ENCODE measurements around the gene CCDC159.
"Not testable (repeated sequence)": the region's sequence is repeated elsewhere in the genome, so short reads cannot be mapped to it uniquely, and the experiment has no call there.

Gene CCDC159

DNA sequence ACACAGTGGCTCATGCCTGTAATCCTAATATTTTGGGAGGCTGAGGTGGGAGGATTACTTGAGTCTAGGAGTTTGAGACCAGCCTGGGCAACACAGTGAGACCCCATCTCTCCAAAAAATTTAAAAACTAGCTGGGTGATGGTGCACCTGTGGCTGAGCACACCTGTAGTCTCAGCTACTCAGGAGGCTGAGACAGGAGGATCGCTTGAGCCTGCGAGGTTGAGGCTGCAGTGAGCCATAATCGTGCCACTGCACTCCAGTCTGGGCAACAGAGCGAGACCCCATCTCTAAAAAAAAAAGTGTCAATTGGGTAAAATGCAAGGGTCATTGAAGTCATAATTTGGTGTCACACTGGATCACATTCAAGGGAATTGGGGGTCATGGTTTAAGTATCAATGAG, 7.8 kb downstream of the CCDC159 start:
- not testable (repeated sequence) for H3K4me1 Mint-ChIP-seq (ENCODE audit: low read depth); H3K9me3 Mint-ChIP-seq; H3K36me3 Mint-ChIP-seq (ENCODE audit: low read depth); H3K4me3 Mint-ChIP-seq; H3K27ac Mint-ChIP-seq
- peaks cover 11% of the 10 kb centered on the region for H3K27me3 Mint-ChIP-seq (ENCODE audit: low read depth)

DNA sequence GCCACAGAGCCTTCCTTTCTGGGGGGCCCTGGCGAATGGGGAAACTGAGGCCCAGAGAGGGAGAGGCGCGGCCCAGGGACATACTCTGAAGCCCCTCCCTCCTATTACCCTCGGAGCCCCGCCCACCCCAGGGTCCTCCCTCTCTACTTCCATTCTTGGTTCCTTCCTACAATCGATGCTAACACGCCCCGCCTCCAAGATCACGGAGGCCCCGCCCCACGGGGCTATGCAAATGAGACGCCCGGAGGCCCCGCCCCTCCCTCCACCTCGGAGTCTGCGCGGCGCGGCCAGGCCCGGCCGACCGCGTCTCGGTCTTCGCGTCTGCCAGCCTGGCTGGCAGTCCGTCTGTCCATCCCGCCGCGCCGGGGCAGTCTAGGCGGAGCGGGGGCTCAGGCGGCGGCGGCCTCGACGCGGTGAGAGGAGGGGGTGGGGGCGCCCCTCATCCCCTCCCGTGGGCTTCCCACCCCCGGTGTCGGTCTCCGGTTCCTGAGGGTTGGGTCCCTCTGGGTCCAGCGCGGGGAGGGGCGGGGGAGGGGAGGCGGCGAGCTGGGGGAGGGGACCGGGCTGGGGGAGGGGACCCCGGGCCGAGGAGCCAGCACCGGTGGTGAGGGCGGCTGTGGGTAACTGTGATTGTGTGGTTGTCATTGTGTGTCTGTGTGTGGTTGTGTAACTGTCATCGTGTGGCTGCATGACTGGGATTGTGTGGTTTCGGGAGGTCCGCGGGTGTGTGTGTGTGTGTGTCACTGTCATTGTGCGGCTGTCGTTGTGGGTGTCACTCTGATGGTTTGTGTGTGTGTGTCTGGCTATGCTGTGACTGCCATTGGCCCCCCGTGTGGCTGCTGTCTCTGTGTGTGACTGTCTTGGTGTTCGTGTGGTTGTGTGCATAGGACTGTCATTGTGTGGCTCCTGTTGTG, 9.1 kb downstream of the CCDC159 start, which contains the start of gene PLPPR2:
Gene PLPPR2 (plus strand): TSS at position 273 of the 914 bp plus-strand sequence. CDS start 2,242 bp downstream, outside the sequence.
- peak within 1 kb of the TSS; percentile 66 for H3K27ac Mint-ChIP-seq
- H3K27me3 Mint-ChIP-seq (ENCODE audit: low read depth): peaks cover 11% of the 10 kb centered on the region
- H3K4me1 Mint-ChIP-seq (ENCODE audit: low read depth): peaks cover 8% of the 10 kb centered on the region
- peak within 1 kb of the TSS; percentile 79 for H3K4me3 Mint-ChIP-seq
- H3K36me3 Mint-ChIP-seq (ENCODE audit: low read depth): no peaks in the 10 kb centered on the region
- no peaks in the 10 kb centered on the region for H3K9me3 Mint-ChIP-seq

DNA sequence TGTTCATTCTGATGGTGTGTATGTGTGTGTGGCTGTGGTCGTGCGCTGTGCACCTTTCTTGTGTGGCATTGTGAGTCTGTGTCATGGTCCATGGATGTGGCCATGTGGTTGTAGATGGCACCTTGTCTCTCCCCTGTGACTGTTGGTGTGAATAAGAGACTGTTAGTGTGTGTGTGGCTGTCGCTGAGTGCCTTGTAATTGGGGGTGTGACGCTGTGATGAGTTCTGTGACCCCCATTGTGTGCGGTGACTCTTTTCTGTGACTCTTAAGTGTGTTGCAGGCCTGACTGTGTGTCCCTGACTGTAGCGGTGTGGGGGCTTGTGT, 9.7 kb downstream of the CCDC159 start:
- H3K9me3 Mint-ChIP-seq: no peaks in the 10 kb centered on the region
- H3K27ac Mint-ChIP-seq: peak overlapping the region; percentile 66
- H3K4me3 Mint-ChIP-seq: peak overlapping the region; percentile 79
- no peaks in the 10 kb centered on the region for H3K36me3 Mint-ChIP-seq (ENCODE audit: low read depth)
- H3K4me1 Mint-ChIP-seq (ENCODE audit: low read depth): peaks cover 8% of the 10 kb centered on the region
- peaks cover 11% of the 10 kb centered on the region for H3K27me3 Mint-ChIP-seq (ENCODE audit: low read depth)

DNA sequence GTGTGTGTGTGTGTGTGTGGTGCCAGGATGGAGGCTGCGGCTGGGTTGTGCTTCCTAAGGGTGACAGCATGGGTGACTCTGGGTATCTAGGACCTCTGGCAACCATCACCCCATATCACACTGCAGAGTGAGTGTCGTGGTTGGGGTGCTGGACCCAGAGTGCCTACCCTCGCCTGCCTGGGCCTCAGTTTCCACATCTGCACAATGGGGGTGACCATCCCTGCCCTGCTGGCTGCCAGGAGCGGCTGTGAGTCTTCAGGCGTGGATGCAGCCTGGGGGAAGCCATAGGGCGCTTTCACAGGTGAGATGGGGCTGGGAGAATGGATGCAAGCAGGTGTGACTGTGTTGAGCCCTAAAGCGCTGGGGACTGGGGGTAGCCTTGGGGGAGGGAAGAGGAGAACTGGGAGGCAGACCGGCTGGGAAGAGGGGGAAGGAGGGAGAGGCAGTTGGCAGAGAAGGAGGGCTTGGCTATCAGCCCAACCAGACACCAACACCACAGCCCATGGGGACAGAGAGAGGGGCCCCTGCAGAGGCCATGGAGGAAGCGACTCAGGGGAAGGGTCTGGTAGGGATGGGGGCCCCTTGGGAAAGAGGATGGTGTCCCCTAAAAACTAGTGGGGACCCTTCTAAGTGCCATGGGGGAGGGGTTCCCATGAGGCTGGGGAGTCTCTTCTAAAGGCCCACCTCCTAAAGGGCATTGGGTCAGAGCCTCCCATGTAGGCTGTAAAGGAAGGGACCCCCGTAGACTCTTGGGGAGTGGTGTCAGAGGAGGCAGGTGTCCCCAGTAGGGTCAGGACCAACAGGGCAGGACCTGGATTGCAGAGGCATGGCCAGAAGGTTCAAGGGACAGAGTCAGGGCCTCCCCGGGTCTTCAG, 10.6 kb downstream of the CCDC159 start:
- Mint-ChIP-seq H3K27ac (no peak overlapping the region), H3K4me1 (ENCODE audit: low read depth) (peaks cover 8% of the 10 kb centered on the region), H3K27me3 (ENCODE audit: low read depth) (peaks cover 11% of the 10 kb centered on the region), H3K4me3 (peak overlapping the region; percentile 79), H3K36me3 (ENCODE audit: low read depth) (no peaks in the 10 kb centered on the region), H3K9me3 (no peaks in the 10 kb centered on the region)

DNA sequence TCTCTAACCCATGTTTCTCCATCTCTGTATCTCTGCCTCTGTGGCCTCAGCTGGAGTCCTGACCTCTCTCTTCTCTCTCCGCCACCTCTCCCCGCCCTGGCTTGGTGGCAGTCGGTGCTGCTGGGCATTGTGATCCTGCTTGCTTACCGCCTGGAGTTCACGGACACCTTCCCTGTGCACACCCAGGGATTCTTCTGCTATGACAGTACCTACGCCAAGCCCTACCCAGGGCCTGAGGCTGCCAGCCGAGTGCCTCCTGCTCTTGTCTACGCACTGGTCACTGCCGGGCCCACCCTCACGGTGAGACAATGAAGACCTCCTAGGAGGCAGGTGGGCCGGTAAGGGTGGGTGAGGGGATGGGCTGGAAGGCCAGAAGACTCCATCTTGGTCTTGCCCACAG, 13.1 kb downstream of the CCDC159 start:
- no peak overlapping the region for H3K4me3 Mint-ChIP-seq
- peaks cover 11% of the 10 kb centered on the region for H3K27me3 Mint-ChIP-seq (ENCODE audit: low read depth)
- no peak overlapping the region for H3K27ac Mint-ChIP-seq
- peaks cover 8% of the 10 kb centered on the region for H3K4me1 Mint-ChIP-seq (ENCODE audit: low read depth)
- H3K36me3 Mint-ChIP-seq (ENCODE audit: low read depth): no peaks in the 10 kb centered on the region
- H3K9me3 Mint-ChIP-seq: no peaks in the 10 kb centered on the region

DNA sequence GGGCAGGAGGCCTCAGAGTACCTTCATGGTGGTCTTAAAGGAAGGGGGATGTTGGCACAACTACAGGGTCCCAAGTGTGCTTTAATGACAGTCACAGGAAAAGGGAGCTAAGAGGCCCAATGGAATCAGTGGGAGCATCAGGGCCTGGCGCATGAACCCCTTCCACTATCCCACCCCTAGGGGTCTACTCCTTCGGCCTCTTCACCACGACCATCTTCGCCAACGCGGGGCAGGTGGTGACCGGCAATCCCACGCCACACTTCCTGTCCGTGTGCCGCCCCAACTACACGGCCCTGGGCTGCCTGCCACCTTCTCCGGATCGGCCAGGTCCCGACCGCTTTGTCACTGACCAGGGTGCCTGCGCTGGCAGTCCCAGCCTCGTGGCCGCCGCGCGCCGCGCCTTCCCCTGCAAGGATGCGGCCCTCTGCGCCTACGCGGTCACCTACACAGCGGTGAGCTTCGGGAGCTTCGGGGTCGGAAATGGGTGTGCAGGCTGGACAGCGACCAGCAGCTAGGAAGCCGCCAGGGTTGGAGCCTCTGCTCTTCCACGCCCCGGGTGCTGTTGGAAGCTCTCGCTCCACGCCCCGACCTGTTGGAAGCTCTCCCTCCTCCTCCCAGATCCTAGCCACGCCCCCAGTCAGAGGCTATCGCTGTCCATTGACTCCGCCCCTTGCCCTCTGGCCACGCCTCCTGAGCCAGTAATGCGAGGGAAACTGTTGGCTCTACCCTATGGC, 14.9 kb downstream of the CCDC159 start:
- Mint-ChIP-seq H3K4me3 (no peak overlapping the region), H3K4me1 (ENCODE audit: low read depth) (peaks cover 2% of the 10 kb centered on the region), H3K27me3 (ENCODE audit: low read depth) (peaks cover 4% of the 10 kb centered on the region), H3K27ac (no peak overlapping the region), H3K9me3 (no peaks in the 10 kb centered on the region), H3K36me3 (ENCODE audit: low read depth) (no peaks in the 10 kb centered on the region)

DNA sequence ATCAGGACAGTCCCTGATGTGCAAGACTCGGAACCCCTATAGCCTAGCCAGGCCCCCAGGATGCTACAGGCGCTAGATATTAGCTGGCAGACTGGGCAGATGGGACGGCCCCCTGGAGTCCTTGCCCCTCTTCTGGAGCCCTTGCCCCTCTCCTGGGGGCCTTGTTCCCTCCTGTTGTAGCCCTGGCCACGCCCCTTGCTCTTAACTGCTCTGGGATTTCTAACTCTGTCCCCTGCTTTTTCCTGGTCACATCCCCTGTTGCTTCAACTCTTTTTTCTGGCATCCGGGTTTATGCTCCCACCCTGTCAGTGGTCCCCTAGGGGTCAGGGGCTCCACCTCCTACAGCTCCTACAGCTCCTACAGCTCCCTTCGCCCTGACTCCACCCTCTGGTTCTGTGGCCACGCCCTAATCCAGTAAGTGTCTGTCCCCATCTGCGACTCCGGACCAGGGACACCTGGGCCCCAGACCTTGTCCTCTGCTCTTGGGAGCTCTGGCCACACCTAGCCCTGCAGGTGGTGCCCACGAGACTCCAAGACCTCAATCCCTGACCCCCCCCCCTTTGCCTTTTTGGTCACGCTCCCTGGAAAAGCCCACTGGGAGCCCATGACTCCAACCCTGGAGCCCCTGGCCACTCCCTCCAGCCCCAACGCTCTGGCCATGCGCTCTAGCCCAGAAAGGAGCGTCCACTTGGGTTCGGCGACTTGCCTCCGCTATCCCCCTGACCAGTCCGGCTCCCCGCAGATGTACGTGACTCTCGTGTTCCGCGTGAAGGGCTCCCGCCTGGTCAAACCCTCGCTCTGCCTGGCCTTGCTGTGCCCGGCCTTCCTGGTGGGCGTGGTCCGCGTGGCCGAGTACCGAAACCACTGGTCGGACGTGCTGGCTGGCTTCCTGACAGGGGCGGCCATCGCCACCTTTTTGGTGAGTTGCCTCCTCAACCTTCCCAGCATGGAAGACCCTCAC, 15.7 kb downstream of the CCDC159 start:
- H3K27ac Mint-ChIP-seq: no peak overlapping the region
- no peaks in the 10 kb centered on the region for H3K9me3 Mint-ChIP-seq
- no peaks in the 10 kb centered on the region for H3K27me3 Mint-ChIP-seq (ENCODE audit: low read depth)
- no peak overlapping the region for H3K4me3 Mint-ChIP-seq
- no peaks in the 10 kb centered on the region for H3K36me3 Mint-ChIP-seq (ENCODE audit: low read depth)
- H3K4me1 Mint-ChIP-seq (ENCODE audit: low read depth): no peaks in the 10 kb centered on the region

DNA sequence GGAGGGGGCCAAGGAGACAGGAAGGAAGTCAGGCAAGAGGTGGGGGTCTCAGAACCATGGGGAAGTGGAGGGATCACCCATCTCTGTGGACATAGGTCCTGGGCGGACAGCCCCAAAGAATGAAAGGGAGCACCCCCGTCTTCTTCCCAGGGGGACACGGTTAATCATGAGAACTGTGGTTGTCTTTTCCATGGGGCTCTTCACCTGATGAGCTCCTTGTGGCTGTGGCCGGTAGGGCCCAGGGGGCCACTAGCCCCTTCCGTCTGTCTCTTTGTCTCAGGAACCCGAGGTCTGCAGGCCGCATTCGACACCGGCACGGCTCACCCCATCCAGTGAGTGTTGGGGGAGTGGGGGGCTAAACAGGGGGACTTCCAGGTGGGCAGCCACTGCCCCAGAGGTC, 17.6 kb downstream of the CCDC159 start:
- Mint-ChIP-seq H3K36me3 (ENCODE audit: low read depth) (no peaks in the 10 kb centered on the region), H3K4me3 (no peak overlapping the region), H3K27me3 (ENCODE audit: low read depth) (no peaks in the 10 kb centered on the region), H3K27ac (no peak overlapping the region), H3K4me1 (ENCODE audit: low read depth) (no peaks in the 10 kb centered on the region), H3K9me3 (no peaks in the 10 kb centered on the region)

GRCh38 chr19:11364296-11364904, 18.1 kb downstream of the CCDC159 start:
- Mint-ChIP-seq H3K27me3 (ENCODE audit: low read depth) (no peaks in the 10 kb centered on the region), H3K9me3 (no peaks in the 10 kb centered on the region), H3K4me1 (ENCODE audit: low read depth) (no peaks in the 10 kb centered on the region), H3K36me3 (ENCODE audit: low read depth) (peaks cover 3% of the 10 kb centered on the region), H3K4me3 (no peak overlapping the region), H3K27ac (no peak overlapping the region)

DNA sequence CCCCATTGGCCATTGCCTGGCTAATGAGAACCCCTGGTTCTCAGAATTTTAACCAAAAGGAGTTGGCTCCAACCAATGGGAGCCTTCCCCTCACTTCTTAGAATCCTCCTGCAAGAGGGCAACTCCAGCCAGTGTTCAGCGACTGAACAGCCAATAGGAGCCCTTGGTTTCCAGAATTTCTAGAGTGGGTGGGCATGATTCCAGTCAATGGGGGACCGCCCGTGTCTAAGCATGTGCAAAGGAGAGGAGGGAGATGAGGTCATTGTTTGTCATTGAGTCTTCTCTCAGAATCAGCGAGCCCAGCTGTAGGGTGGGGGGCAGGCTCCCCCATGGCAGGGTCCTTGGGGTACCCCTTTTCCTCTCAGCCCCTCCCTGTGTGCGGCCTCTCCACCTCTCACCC, 18.6 kb downstream of the CCDC159 start:
- no peaks in the 10 kb centered on the region for H3K9me3 Mint-ChIP-seq
- no peaks in the 10 kb centered on the region for H3K4me1 Mint-ChIP-seq (ENCODE audit: low read depth)
- no peak overlapping the region for H3K27ac Mint-ChIP-seq
- no peak overlapping the region for H3K4me3 Mint-ChIP-seq
- peaks cover 3% of the 10 kb centered on the region for H3K36me3 Mint-ChIP-seq (ENCODE audit: low read depth)
- no peaks in the 10 kb centered on the region for H3K27me3 Mint-ChIP-seq (ENCODE audit: low read depth)

GRCh38 chr19:11365557-11366117, 19.3 kb downstream of the CCDC159 start:
- Mint-ChIP-seq H3K9me3 (no peaks in the 10 kb centered on the region), H3K36me3 (ENCODE audit: low read depth) (peaks cover 3% of the 10 kb centered on the region), H3K27me3 (ENCODE audit: low read depth) (no peaks in the 10 kb centered on the region), H3K27ac (no peak overlapping the region), H3K4me3 (no peak overlapping the region), H3K4me1 (ENCODE audit: low read depth) (no peaks in the 10 kb centered on the region)

DNA sequence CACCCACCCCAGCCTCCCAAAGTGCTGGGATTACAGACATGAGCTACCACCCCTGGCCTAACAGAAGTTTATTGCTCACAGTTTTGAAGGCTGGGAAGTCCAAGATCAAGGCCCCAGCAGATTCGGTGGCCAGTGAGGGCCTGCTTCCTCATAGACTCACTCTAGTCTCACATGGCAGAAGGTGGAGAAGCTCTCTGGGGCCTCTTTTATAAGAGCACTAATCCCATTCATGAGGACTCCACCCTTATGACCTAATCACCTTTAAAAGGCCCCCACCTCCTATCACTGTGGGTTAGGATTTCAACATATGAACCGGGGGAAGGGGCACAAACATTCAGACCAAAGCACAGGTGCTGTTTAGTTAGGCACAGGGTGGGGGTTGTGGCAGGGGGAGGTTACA, 21.2 kb downstream of the CCDC159 start:
- Mint-ChIP-seq H3K4me1 (ENCODE audit: low read depth) (no peaks in the 10 kb centered on the region), H3K27ac (no peak overlapping the region), H3K36me3 (ENCODE audit: low read depth) (peaks cover 3% of the 10 kb centered on the region), H3K9me3 (no peaks in the 10 kb centered on the region), H3K27me3 (ENCODE audit: low read depth) (no peaks in the 10 kb centered on the region), H3K4me3 (no peak overlapping the region)

DNA sequence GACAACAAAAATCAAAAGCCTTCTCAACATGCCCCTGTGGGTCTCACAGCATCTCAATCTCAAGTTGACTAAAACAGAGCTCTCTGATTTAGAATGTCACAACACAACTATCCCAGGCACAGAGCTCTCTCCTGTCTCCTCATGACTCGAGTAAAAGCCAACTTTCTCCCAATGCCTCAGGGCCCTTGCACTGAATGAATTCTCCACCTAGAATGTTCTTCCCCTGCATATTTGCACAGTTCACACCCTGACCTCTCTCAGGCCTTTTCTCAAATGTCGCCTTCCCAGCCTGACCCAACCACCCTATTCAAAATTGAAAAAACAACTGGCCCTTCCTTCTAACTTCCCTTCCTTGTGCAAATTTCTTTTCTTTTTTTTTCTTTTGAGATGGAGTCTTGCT, 24.4 kb downstream of the CCDC159 start:
- no peaks in the 10 kb centered on the region for H3K9me3 Mint-ChIP-seq
- no peak overlapping the region for H3K4me3 Mint-ChIP-seq
- no peak overlapping the region for H3K27ac Mint-ChIP-seq
- H3K36me3 Mint-ChIP-seq (ENCODE audit: low read depth): peaks cover 3% of the 10 kb centered on the region
- peaks cover 7% of the 10 kb centered on the region for H3K4me1 Mint-ChIP-seq (ENCODE audit: low read depth)
- no peaks in the 10 kb centered on the region for H3K27me3 Mint-ChIP-seq (ENCODE audit: low read depth)

Data from T-helper 1 cell treated with Interleukin-12 subunit alpha and Interleukin-12 subunit beta and Interleukin-4 antibody, amounts not matched to agents 30 μg/mL and 1 μg/mL, for 36 hours (primary cell).